ENCODE measurements around the gene TOX2. TPM values are rescaled to one million over a fixed set of nuclear protein-coding genes. Genes with fewer than 3 reads are reported as not detected.

Gene TOX2
- total and polyA plus RNA-seq, 2 of the 4 experiments (the other 2 are of a cell fraction), result 1.3 to 17.5 TPM

GRCh38 chr20:43973671-43974450 is 59.2 kb downstream of the TOX2 start:
- no TSS peak for BruUV-seq (replicated peaks)
- peak overlapping the region; percentile 94; the same call in 1 of the 2 replicates for H2BK20ac ChIP-seq (ENCODE audit: low read depth, low read length)
- peaks cover 36% of the 10 kb centered on the region for H3K9me1 ChIP-seq (ENCODE audit: insufficient read depth, low read length)
- no peak overlapping the region for H2AFZ ChIP-seq (replicated peaks; ENCODE audit: low read length, poor library complexity)
- H2BK120ac ChIP-seq (ENCODE audit: low read depth, low read length), result peak overlapping the region; percentile 86
- TF ChIP-seq RAD21 (IDR thresholded peaks at IDR 0.05; ENCODE audit: low read length), result no peak
- TF ChIP-seq POLR2A (IDR thresholded peaks at IDR 0.05; ENCODE audit: low read depth, low read length), result no peak
- TF ChIP-seq BHLHE40 (IDR thresholded peaks at IDR 0.05; ENCODE audit: low read depth, low read length), result no peak
- TF ChIP-seq MXI1 (IDR thresholded peaks at IDR 0.05; ENCODE audit: borderline replicate concordance, low read depth, low read length), result no peak
- no peak for TF ChIP-seq MAZ (IDR thresholded peaks at IDR 0.05; ENCODE audit: borderline replicate concordance, low read depth, low read length)
- no peak for TF ChIP-seq CTCF (conservative IDR thresholded peaks at IDR 0.05; ENCODE audit: low read depth, low read length)
- no peak overlapping the region for H3K14ac ChIP-seq (replicated peaks; ENCODE audit: low read depth, low read length)
- ATAC-seq (ENCODE audit: low read depth), result no peak
- in situ Hi-C loops (cut with MboI; ENCODE audit: low sequenced_read_pairs) (no loop called here), intact Hi-C loops (cut with micrococcal nuclease) (no loop called here), dilution Hi-C loops (cut with HindIII; ENCODE audit: low sequenced_read_pairs, unreplicated experiment) (no loop called here)
- no peaks in the 10 kb centered on the region for H3K27me3 ChIP-seq (ENCODE audit: control insufficient read depth, insufficient read depth, low read length)
- peak overlapping the region; percentile 72; the same call in 1 of the 2 replicates for H2AK5ac ChIP-seq (ENCODE audit: low read depth, low read length)
- H3K36me3 ChIP-seq (ENCODE audit: control insufficient read depth, insufficient read depth, low read length), result peaks cover 2% of the 10 kb centered on the region; the same call in 1 of the 2 replicates
- peaks cover 9% of the 10 kb centered on the region for H3K4me1 ChIP-seq (ENCODE audit: control insufficient read depth, insufficient read depth, low read length)
- H3K56ac ChIP-seq (ENCODE audit: extremely low read depth, insufficient read depth, low read length), result no peak overlapping the region
- H3K27ac ChIP-seq (ENCODE audit: insufficient read depth, low read length), result no peak overlapping the region
- ChIA-PET CTCF (no interaction called here), POLR2A (ENCODE audit: unreplicated experiment) (no interaction called here)
- H2BK15ac ChIP-seq (ENCODE audit: low read depth, low read length), result no peak overlapping the region; the same call in 2 of the 3 replicates
- peak overlapping the region; percentile 87 for H3K4ac ChIP-seq (ENCODE audit: low read depth, low read length)
- peak overlapping the region in 1 of 2 experiments; percentile 73; a peak in 2 of 4 replicates for H4K8ac ChIP-seq (ENCODE audit: low read depth in 2 of 2, low read length in 2 of 2)
- H3K79me1 ChIP-seq (ENCODE audit: low read depth in 1 of 2, low read length in 2 of 2), result peaks cover 47 to 89% of the 10 kb centered on the region in 2 experiments
- no peaks in the 10 kb centered on the region for H3K9me3 ChIP-seq (ENCODE audit: control insufficient read depth, insufficient read depth, low read length)
- no peak overlapping the region for H4K5ac ChIP-seq (ENCODE audit: low read depth, low read length)
- no peak for DNase-seq
- no peak overlapping the region for H3K4me3 ChIP-seq (ENCODE audit: insufficient read depth, low read depth, low read length)
- H4K20me1 ChIP-seq (ENCODE audit: insufficient read depth, low read length), result peaks cover 9% of the 10 kb centered on the region; the same call in 1 of the 2 replicates
- H3K9ac ChIP-seq (ENCODE audit: low read depth, low read length), result no peak overlapping the region
- no peak overlapping the region for H3K18ac ChIP-seq (ENCODE audit: low read depth, low read length)
- H3K23ac ChIP-seq (ENCODE audit: low read depth, low read length), result no peak overlapping the region
- peak overlapping the region; percentile 29 for H2BK5ac ChIP-seq (ENCODE audit: low read depth, low read length, poor library complexity, severe bottlenecking)
- H2AK9ac ChIP-seq (replicated peaks; ENCODE audit: low read depth, low read length, poor library complexity), result no peak overlapping the region
- no CpG with 5 or more reads among the region's 8 CpGs for WGBS, 2 experiments (ENCODE audit: extremely low coverage in 2 of 2, insufficient read length in 1 of 2)
- peak overlapping the region; percentile 79; the same call in 1 of the 2 replicates for H4K91ac ChIP-seq (ENCODE audit: insufficient read depth, low read depth, low read length)
- H3K4me2 ChIP-seq (ENCODE audit: low read depth, low read length), result no peak overlapping the region

All from IMR-90 (cell line).